ENCODE measurements around the gene DCAF4.
"Not testable (repeated sequence)": the region's sequence is repeated elsewhere in the genome, so short reads cannot be mapped to it uniquely, and the experiment has no call there.

Gene DCAF4

DNA sequence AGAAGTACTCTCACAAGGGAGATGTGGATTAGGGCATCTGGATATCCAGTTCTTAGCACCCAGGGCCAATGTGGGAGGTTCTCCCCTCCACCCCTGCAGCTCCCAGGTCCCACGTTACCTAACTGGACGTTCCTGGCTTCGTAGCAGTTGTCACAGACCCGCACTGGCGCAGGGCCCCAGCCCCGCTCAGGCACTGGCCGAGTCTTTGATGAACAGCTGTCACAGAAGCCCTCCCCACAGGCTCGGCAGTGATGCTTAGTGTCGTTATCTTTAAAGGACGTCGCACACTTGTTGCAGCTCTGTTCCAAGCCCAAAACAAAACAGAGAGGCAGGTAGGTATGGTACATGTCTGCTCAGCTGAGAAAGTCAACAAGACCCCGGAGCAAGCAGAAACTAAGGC, 48.4 kb downstream of the DCAF4 start:
- no peak for DNase-seq

DNA sequence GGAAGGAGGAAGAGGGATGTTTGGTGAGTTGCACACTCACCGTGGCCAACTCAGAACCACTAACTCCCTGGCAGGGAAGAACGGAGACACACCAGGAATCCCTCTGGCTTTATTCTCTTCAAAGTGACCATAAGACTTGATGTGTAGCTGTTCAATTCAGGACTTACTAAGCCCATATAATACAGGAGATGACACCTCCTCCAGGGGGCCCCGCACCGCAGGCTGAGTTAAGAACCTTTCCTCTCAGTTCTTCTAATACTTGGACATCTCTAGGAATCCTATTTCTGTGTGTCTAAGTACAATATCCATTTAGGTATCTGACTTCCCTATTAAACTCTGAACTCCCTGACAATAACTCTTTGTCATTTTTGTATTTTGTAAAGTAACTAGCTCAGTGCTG, 49.5 kb downstream of the DCAF4 start:
- no peak for DNase-seq

- DNase-seq: no peak
Measured at GRCh38 chr14:72978856-72979255, 52.6 kb downstream of the DCAF4 start.

DNA sequence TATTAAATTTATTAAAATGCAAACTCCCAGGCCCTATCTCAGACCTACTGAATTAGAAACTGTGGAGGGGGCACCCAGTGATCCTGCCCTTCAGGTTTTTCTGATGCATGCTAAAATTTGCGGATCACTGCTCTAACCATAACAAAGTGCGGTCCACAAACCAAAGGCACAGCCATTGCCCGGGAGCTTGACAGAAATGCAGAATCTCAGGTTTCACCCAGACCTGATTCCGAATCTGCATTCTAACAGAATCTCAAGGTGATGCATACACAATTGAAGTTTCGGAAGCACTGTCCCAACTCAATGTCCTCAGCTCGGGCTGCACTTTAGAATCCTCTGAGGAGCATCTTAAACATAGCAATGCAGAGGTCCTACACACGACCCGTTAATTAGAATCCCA, 54.6 kb downstream of the DCAF4 start:
- no peak for DNase-seq

DNA sequence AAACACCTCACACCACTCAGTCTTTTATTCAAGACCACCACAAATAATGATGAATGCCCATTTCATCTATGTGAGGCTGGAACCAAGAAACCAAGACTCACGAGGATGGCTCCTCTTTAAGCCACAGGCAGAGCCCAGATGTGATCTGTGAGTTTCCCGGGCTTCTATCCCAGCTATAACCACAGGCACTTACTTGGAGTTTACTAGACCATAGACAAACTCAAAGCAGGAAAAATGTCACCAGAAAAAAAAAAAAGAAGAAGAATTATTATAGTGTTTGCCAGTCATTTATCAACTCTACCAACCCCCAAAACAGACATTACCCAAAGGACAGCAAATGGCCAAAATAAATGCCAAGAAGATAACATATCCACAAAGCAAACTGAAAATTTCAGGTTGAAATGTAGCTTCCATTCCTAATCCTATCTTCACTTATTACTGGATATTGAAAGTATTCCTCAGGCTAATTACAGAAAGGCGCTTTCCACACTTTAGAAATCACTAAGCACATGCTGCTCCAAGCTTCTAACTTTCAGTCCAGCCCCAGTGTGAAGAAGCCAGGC, 56.0 kb downstream of the DCAF4 start:
- no peak for DNase-seq

GRCh38 chr14:72986214-72986613, 60.0 kb downstream of the DCAF4 start:
- DNase-seq: no peak

DNA sequence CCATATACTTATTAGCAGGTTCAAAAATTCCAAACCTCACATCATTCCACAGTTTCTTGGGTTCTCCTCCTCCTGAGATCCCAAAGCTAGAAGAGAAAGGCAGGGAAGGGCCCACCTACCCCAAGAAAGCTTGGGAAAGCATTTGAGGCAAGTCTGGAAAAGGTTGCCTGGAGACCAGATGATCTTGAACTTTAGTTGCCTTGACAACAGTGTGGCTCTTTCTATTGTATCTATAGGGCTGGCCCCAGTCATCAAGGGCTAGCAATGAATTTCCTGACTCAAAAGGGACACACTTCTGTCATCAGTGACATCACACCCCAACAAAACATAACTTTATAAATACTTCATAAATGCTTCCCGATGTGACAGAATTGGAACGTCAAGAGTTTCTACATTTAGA, 60.6 kb downstream of the DCAF4 start:
- no peak for DNase-seq

DNA sequence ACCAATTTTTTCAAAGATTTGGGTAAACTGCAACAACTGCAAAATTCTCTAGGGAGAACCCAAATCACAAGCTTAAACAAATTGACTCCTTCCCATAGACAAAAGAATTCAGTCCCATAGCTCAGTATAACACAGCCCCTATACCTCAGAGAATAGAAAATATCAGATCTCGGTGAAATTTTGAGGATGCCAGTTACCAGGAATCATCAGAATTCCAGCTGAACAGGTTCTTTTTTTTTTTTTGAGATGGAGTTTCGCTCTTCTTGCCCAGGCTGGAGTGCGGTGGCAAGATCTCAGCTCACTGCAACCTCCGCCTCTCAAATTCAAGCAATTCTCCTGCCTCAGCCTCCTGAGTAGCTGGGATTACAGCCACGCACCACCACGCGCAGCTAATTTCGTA, 63.9 kb downstream of the DCAF4 start:
- no peak for DNase-seq

DNA sequence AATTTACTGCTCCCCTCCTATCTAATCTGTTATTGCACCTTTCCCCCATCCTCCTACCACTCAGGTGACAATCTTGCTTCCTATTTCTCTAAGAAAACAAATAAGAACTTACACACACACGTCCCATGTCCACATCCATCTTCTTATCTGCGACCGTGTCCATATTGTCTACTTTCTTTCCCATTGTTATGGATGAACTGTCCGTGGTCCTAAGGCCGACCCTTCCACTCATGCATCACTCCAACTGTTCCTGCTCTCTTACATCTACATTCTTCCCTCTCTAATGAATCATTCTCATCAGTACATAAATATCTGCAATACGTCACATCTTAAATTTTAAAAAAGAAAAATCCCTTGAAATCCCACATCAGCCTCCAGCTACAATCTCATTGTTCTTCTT, 70.7 kb downstream of the DCAF4 start:
- DNase-seq: no peak

- no peak for DNase-seq
Measured at GRCh38 chr14:72998252-72998903, 72.1 kb downstream of the DCAF4 start.

GRCh38 chr14:72999316-72999715, 73.1 kb downstream of the DCAF4 start:
- DNase-seq: no peak

DNA sequence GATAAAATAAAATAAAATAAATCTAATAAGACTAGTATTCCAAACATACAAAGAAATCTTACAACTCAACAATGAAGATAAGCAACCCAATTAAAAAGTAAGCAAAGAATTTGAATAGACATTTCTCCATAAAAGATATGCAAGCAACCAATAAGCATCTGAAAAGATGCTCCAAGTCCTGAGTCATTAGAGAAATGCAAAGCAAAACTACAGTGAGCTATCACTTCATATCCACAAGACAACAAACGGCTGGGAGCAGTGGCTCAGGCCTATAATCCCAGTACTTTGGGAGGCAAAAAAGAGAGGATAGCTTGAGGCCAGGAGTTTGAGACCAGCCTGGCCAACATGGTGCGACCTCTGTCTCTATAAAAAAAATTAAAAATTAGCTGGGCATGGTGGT, 73.8 kb downstream of the DCAF4 start:
- no peak for DNase-seq

- DNase-seq: no peak
Measured at GRCh38 chr14:73003681-73004080, 77.4 kb downstream of the DCAF4 start.

- DNase-seq: not testable (repeated sequence)
Measured at GRCh38 chr14:73004641-73005040, 78.4 kb downstream of the DCAF4 start.

GRCh38 chr14:73007835-73008234, 81.6 kb downstream of the DCAF4 start:
- no peak for DNase-seq

DNA sequence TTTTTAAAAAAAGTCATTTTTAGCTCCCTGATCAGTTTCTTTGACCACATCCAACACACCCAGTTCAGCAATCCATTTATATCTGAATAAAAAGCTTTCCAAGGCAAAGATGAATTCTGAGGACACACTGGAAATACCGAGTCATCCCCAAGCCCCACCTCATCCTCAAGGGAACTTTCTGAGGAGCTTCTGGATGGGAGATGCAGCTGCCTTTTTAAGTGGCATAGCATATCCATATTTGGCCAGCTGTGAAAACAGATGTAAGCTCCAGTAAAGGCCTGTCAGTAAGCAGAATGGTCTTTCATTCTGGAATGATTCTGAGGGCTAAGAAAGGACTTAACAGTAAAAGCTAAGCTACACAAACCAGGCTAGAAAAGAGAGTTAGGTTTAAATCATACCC, 82.2 kb downstream of the DCAF4 start:
- DNase-seq: no peak
